Measurements from ENCODE around the gene ACVR1B. TPM values are rescaled to one million over a fixed set of nuclear protein-coding genes. Genes with fewer than 3 reads are reported as not detected.
A peak's percentile ranks its signal among the peaks of the same experiment; 100 is the strongest.

Gene ACVR1B
- total and polyA plus RNA-seq, 9 of the 15 experiments (the other 6 are each of a cell fraction or from before 2014, with no cell fraction given) = 0.97 to 15.1 (median 6.8) TPM

DNA sequence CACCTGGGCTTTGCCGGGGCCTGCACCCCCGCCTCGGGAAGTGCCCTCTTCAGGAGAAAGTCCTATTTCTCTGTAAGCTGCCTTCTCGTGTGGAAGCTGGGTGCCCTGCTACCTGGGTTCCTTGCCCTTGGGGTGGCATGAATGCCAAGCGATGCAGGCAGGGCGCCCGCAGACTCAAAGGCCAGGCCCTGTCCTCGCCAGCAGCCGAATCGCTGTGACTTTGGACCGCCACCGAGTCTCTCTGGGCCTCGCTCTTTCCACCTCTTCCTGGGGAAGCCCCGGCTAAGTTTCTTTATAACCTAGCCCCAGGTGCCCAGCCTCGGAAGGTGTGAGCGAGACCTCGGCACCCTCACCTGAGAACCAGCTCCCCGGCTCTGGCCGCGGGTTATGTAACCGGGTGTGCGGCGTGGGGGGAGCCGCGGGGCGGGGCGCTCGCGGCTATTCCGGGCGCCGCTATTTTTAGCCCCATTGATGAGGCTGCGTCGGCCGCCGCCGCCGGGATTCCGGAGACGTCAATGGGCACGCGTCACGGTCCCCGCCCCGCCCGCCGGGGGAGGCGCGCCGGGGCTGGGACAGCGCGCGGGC lies 85.2 kb downstream of the ACVR1B start (continued):
- TF ChIP-seq, protein P1, sequence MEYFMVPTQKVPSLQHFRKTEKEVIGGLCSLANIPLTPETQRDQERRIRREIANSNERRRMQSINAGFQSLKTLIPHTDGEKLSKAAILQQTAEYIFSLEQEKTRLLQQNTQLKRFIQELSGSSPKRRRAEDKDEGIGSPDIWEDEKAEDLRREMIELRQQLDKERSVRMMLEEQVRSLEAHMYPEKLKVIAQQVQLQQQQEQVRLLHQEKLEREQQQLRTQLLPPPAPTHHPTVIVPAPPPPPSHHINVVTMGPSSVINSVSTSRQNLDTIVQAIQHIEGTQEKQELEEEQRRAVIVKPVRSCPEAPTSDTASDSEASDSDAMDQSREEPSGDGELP (CRISPR knock-in tag; IDR thresholded peaks at IDR 0.05; ENCODE audit: borderline replicate concordance) = peak; percentile 16; the same call in 1 of the 2 replicates
- TF ChIP-seq SMARCC2 (IDR thresholded peaks at IDR 0.05; ENCODE audit: low read depth) = no peak
- TF ChIP-seq SRSF1 (IDR thresholded peaks at IDR 0.05; ENCODE audit: low read depth, low read length) = no peak
- no peak for TF ChIP-seq GATAD2B (IDR thresholded peaks at IDR 0.05; ENCODE audit: borderline replicate concordance)
- TF ChIP-seq PHB (CRISPR knock-in tag; IDR thresholded peaks at IDR 0.05) = no peak
- peak; percentile 70; the same call in 1 of the 2 replicates for TF ChIP-seq ETV5 (CRISPR knock-in tag; IDR thresholded peaks at IDR 0.05; ENCODE audit: low read depth)
- no peak for TF ChIP-seq PHB2 (IDR thresholded peaks at IDR 0.05; ENCODE audit: low read depth)
- TF ChIP-seq, protein P2, sequence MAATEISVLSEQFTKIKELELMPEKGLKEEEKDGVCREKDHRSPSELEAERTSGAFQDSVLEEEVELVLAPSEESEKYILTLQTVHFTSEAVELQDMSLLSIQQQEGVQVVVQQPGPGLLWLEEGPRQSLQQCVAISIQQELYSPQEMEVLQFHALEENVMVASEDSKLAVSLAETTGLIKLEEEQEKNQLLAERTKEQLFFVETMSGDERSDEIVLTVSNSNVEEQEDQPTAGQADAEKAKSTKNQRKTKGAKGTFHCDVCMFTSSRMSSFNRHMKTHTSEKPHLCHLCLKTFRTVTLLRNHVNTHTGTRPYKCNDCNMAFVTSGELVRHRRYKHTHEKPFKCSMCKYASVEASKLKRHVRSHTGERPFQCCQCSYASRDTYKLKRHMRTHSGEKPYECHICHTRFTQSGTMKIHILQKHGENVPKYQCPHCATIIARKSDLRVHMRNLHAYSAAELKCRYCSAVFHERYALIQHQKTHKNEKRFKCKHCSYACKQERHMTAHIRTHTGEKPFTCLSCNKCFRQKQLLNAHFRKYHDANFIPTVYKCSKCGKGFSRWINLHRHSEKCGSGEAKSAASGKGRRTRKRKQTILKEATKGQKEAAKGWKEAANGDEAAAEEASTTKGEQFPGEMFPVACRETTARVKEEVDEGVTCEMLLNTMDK (IDR thresholded peaks at IDR 0.05; ENCODE audit: borderline replicate concordance, insufficient read depth, low read depth, low read length, poor library complexity, severe bottlenecking) = no peak
- TF ChIP-seq, protein P3, sequence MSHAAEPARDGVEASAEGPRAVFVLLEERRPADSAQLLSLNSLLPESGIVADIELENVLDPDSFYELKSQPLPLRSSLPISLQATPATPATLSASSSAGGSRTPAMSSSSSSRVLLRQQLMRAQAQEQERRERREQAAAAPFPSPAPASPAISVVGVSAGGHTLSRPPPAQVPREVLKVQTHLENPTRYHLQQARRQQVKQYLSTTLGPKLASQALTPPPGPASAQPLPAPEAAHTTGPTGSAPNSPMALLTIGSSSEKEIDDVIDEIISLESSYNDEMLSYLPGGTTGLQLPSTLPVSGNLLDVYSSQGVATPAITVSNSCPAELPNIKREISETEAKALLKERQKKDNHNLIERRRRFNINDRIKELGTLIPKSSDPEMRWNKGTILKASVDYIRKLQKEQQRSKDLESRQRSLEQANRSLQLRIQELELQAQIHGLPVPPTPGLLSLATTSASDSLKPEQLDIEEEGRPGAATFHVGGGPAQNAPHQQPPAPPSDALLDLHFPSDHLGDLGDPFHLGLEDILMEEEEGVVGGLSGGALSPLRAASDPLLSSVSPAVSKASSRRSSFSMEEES (CRISPR knock-in tag; IDR thresholded peaks at IDR 0.05) = no peak
- TF ChIP-seq ZNF584 (CRISPR knock-in tag; IDR thresholded peaks at IDR 0.05; ENCODE audit: low read depth) = no peak
- TF ChIP-seq CBX5 (IDR thresholded peaks at IDR 0.05; ENCODE audit: borderline replicate concordance, low read depth) = no peak
- TF ChIP-seq, protein P4, sequence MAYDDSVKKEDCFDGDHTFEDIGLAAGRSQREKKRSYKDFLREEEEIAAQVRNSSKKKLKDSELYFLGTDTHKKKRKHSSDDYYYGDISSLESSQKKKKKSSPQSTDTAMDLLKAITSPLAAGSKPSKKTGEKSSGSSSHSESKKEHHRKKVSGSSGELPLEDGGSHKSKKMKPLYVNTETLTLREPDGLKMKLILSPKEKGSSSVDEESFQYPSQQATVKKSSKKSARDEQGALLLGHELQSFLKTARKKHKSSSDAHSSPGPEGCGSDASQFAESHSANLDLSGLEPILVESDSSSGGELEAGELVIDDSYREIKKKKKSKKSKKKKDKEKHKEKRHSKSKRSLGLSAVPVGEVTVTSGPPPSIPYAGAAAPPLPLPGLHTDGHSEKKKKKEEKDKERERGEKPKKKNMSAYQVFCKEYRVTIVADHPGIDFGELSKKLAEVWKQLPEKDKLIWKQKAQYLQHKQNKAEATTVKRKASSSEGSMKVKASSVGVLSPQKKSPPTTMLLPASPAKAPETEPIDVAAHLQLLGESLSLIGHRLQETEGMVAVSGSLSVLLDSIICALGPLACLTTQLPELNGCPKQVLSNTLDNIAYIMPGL (CRISPR knock-in tag; IDR thresholded peaks at IDR 0.05) = no peak
- no peak for TF ChIP-seq CTBP1 (IDR thresholded peaks at IDR 0.05; ENCODE audit: borderline replicate concordance)
- TF ChIP-seq, protein P5, sequence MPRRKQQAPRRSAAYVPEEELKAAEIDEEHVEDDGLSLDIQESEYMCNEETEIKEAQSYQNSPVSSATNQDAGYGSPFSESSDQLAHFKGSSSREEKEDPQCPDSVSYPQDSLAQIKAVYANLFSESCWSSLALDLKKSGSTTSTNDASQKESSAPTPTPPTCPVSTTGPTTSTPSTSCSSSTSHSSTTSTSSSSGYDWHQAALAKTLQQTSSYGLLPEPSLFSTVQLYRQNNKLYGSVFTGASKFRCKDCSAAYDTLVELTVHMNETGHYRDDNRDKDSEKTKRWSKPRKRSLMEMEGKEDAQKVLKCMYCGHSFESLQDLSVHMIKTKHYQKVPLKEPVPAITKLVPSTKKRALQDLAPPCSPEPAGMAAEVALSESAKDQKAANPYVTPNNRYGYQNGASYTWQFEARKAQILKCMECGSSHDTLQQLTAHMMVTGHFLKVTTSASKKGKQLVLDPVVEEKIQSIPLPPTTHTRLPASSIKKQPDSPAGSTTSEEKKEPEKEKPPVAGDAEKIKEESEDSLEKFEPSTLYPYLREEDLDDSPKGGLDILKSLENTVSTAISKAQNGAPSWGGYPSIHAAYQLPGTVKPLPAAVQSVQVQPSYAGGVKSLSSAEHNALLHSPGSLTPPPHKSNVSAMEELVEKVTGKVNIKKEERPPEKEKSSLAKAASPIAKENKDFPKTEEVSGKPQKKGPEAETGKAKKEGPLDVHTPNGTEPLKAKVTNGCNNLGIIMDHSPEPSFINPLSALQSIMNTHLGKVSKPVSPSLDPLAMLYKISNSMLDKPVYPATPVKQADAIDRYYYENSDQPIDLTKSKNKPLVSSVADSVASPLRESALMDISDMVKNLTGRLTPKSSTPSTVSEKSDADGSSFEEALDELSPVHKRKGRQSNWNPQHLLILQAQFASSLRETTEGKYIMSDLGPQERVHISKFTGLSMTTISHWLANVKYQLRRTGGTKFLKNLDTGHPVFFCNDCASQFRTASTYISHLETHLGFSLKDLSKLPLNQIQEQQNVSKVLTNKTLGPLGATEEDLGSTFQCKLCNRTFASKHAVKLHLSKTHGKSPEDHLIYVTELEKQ (CRISPR knock-in tag; IDR thresholded peaks at IDR 0.05) = no peak
- TF ChIP-seq PRPF4 (IDR thresholded peaks at IDR 0.05; ENCODE audit: insufficient read depth, low read depth, low read length, poor library complexity, severe bottlenecking) = no peak
- no peak for TF ChIP-seq GABPA (tag; conservative IDR thresholded peaks at IDR 0.05; ENCODE audit: low read depth)
- no peak for TF ChIP-seq HNRNPLL (IDR thresholded peaks at IDR 0.05; ENCODE audit: low read depth, low read length, poor library complexity, severe bottlenecking)
- TF ChIP-seq HDAC6 (IDR thresholded peaks at IDR 0.05; ENCODE audit: low read depth, low read length) = no peak
